SK-N-SH (cell line): Measurements from ENCODE around the gene KLK15. TPM values are rescaled to one million over a fixed set of nuclear protein-coding genes. Genes with fewer than 3 reads are reported as not detected.

Experiments used
- CTCF ChIA-PET: fragments of 300-600, 350-600 bp; formaldehyde crosslinking; extraction: SDS; loops from one replicate; lab custom pipeline; 2021; lab: Yijun Ruan, JAX
- POLR2A ChIA-PET: fragments of 350-600 bp; sonication (Branson Sonifier 250); formaldehyde crosslinking; extraction: SDS; loops from one replicate; lab custom pipeline; 2020; ENCODE audit warnings: antibody characterized with exemption, inconsistent platforms; lab: Yijun Ruan, JAX
- DNase-seq: peaks from one replicate; pipeline ENCODE4 v3.0.0; 2012
- H2AFZ ChIP-seq: fragments of 200-600 bp; sonication (generic); 2 replicates; pipeline ENCODE4 v1.8.1; 2016; ENCODE audit warnings: antibody characterized with exemption, mild to moderate bottlenecking, low read depth
- H3F3A ChIP-seq: fragments of 200-600 bp; sonication (generic); replicated peaks from 2 replicates; pipeline ENCODE3; 2016; ENCODE audit warnings: antibody characterized with exemption, mild to moderate bottlenecking; ENCODE audit not compliant: insufficient read depth
- H3K27ac ChIP-seq, 2 experiments: fragments of 200-500 bp in 1 of 2; fragments of 200-600 bp in 1 of 2; sonication (Bioruptor generic) in 1 of 2; sonication (generic), shearing (Covaris generic) in 1 of 2; 2 replicates each; pipeline versions ENCODE4 v1.5.1 to v1.6.1; 2014 to 2016; ENCODE audit warnings: low read depth in 2 of 2, inconsistent platforms in 1 of 2, low read length in 1 of 2, mild to moderate bottlenecking in 1 of 2, mixed read lengths in 1 of 2
- H3K27me3 ChIP-seq: fragments of 200-600 bp; sonication (generic), shearing (Covaris generic); 2 replicates; pipeline ENCODE4 v1.6.1; 2016; ENCODE audit warnings: mixed run types; ENCODE audit not compliant: insufficient read depth
- H3K36me3 ChIP-seq, 2 experiments: fragments of 200-500 bp in 1 of 2; fragments of 200-600 bp in 1 of 2; sonication (Bioruptor generic) in 1 of 2; sonication (generic) in 1 of 2; replicated peaks in 1 of 2; 2 replicates each; pipeline versions ENCODE3 to v1.5.1; 2014 to 2016; ENCODE audit warnings: low read length in 1 of 2, mild to moderate bottlenecking in 1 of 2; ENCODE audit not compliant: insufficient read depth in 2 of 2, control insufficient read depth in 1 of 2
- H3K4me1 ChIP-seq, 2 experiments: fragments of 200-500 bp in 1 of 2; fragments of 200-600 bp in 1 of 2; sonication (Bioruptor generic) in 1 of 2; sonication (generic), shearing (Covaris generic) in 1 of 2; 2 replicates each; pipeline versions ENCODE4 v1.5.1 to v1.6.1; 2014 to 2016; ENCODE audit warnings: low read depth in 1 of 2, low read length in 1 of 2, mixed run types in 1 of 2; ENCODE audit not compliant: insufficient read depth in 2 of 2, control insufficient read depth in 1 of 2
- H3K4me2 ChIP-seq: fragments of 200-600 bp; sonication (generic), shearing (Covaris generic); 2 replicates; pipeline ENCODE4 v1.6.1; 2017; ENCODE audit warnings: mixed run types
- H3K4me3 ChIP-seq, 2 experiments: fragments of 200-500 bp in 1 of 2; fragments of 200-600 bp in 1 of 2; sonication (Bioruptor generic) in 1 of 2; sonication (generic), shearing (Covaris generic) in 1 of 2; 2 replicates each; pipeline versions ENCODE4 v1.5.1 to v1.8.1; 2014 to 2016; ENCODE audit warnings: low read depth in 2 of 2, inconsistent platforms in 1 of 2, low read length in 1 of 2, mild to moderate bottlenecking in 1 of 2, mixed read lengths in 1 of 2, moderate library complexity in 1 of 2
- H3K79me2 ChIP-seq: fragments of 200-600 bp; sonication (generic); 2 replicates; pipeline ENCODE4 v1.8.1; 2017; ENCODE audit warnings: mild to moderate bottlenecking; ENCODE audit not compliant: insufficient read depth
- H3K9ac ChIP-seq: fragments of 200-600 bp; sonication (generic); 2 replicates; pipeline ENCODE4 v1.6.1; 2017; ENCODE audit warnings: mixed run types
- H3K9me2 ChIP-seq: fragments of 200-600 bp; sonication (generic); 2 replicates; pipeline ENCODE4 v1.6.1; 2017; ENCODE audit warnings: mixed run types
- H3K9me3 ChIP-seq: fragments of 200-600 bp; sonication (generic); 2 replicates; pipeline ENCODE4 v1.6.1; 2017; ENCODE audit warnings: mixed run types, mild to moderate bottlenecking, moderate library complexity
- H4K20me1 ChIP-seq: fragments of 200-600 bp; sonication (generic); 2 replicates; pipeline ENCODE4 v1.6.1; 2017; ENCODE audit warnings: mild to moderate bottlenecking, mixed run types; ENCODE audit not compliant: insufficient read depth
- RCOR1 ChIP-seq: fragments of 150-350 bp; IDR thresholded peaks from 2 replicates; pipeline ENCODE4 v1.6.1; 2017; ENCODE audit warnings: antibody characterized with exemption, low read length
- TCF12 ChIP-seq: IDR thresholded peaks from 2 replicates; pipeline ENCODE4 v1.4.0; 2012
- YY1 ChIP-seq: IDR thresholded peaks from 2 replicates; pipeline ENCODE4 v1.4.0; 2012; ENCODE audit warnings: low read depth, mild to moderate bottlenecking
- WGBS: methylation state at CpG from one replicate; pipeline ENCODE4 v1.1.6; 2017; ENCODE audit warnings: low lambda C conversion rate; 5-methylcytosine and 5-hydroxymethylcytosine counted together
- polyA plus RNA-seq, 3 experiments: library from polyadenylated mRNA; depleted of rRNA; stranded (reverse); fragments of >200 nt; gene quantifications; 2 replicates each; pipeline ENCODE4 v1.2.3, GENCODE V29; 2012
- small RNA-seq, 7 experiments: library from RNA; depleted of rRNA; stranded (forward); fragments of <200 nt; gene quantifications; one replicate each; pipeline ENCODE3, GENCODE V24; 2012

The KLK15 gene
- polyA plus RNA-seq, 1 of the 3 experiments (the other 2 are of a cell fraction) = not detected

DNA sequence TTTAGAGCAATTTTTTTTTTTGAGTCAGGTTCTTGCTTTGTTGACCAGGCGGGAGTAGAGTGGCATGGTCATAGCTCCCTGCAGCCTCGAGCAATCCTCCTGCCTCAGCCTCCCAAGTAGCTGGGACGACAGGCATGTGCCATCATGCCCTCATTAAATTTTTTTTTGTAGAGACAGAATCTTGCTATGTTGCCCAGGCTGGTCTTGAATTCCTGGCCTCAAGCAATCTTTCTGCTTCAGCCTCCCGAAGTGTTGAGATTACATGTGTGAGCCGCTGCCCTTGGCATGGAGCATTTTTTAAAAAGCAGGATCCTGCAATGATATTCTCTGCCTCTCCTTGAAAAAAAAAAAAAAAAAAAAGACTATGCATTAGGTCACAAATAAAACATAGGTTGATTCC lies 57.2 kb downstream of the KLK15 start:
- H3K9me2 ChIP-seq = no peaks in the 10 kb centered on the region
- H3K9ac ChIP-seq = no peak overlapping the region
- ChIA-PET POLR2A (no interaction called here), CTCF (interaction anchor here (9.7 kb wide), 1 partner anchor 53 kb away, joined by 113 read pairs; the partner anchor contains the start of gene CLEC11A)
- no peaks in the 10 kb centered on the region for H3K36me3 ChIP-seq
- no peaks in the 10 kb centered on the region for H3K4me1 ChIP-seq
- H3K4me2 ChIP-seq = no peak overlapping the region
- H3K9me3 ChIP-seq = no peaks in the 10 kb centered on the region
- no peaks in the 10 kb centered on the region for H3K79me2 ChIP-seq
- 31% methylated on average over 5 of the region's 5 CpGs for WGBS
- H3K4me3 ChIP-seq = no peak overlapping the region
- no peaks in the 10 kb centered on the region for H3F3A ChIP-seq
- no peak overlapping the region for H3K27ac ChIP-seq
- H2AFZ ChIP-seq = no peak overlapping the region
- peaks cover 51% of the 10 kb centered on the region for H3K27me3 ChIP-seq
- DNase-seq = no peak
- no peaks in the 10 kb centered on the region for H4K20me1 ChIP-seq
- TF ChIP-seq TCF12 = no peak
- TF ChIP-seq RCOR1 = no peak
- no peak for TF ChIP-seq YY1

Small RNA genes lying within 50 kb of the gene (small RNA-seq; reads per million reads assigned to genes)
- gene SNORD88A (4.3 to 64.8 (median 14.8) reads per million in 7 experiments), gene SNORD88B (0 reads per million in 7 experiments), gene SNORD88C (0 reads per million in 7 experiments)

Other genes with a start within 250 kb of the KLK15 start
- 0.52 and 0.94 TPM in 2 replicates for gene SYT3, start 193.7 kb downstream of the KLK15 start, polyA plus RNA-seq (2012; rRNA removed)
- gene C19orf81, start 184.1 kb downstream of the KLK15 start, polyA plus RNA-seq (2012; rRNA removed) = 3.4 and 5.7 TPM in 2 replicates
- gene SHANK1, start 113.8 kb downstream of the KLK15 start, polyA plus RNA-seq (2012; rRNA removed) = 0.28 and 0.31 TPM in 2 replicates
- gene CLEC11A, start 110.2 kb downstream of the KLK15 start, polyA plus RNA-seq (2012; rRNA removed) = 4.4 and 5.1 TPM in 2 replicates
- gene GPR32, start 63.1 kb downstream of the KLK15 start, polyA plus RNA-seq (2012; rRNA removed) = not detected in 2 replicates
- gene ACP4, start 43.2 kb downstream of the KLK15 start, polyA plus RNA-seq (2012; rRNA removed) = not detected in 2 replicates
- gene KLK1, start 9.8 kb downstream of the KLK15 start, polyA plus RNA-seq (2012; rRNA removed) = not detected in 2 replicates
- gene KLK3, start 21.3 kb upstream of the KLK15 start, polyA plus RNA-seq (2012; rRNA removed) = not detected in 2 replicates
- 0.15 and 0.44 TPM in 2 replicates for gene KLK2, start 39.9 kb upstream of the KLK15 start, polyA plus RNA-seq (2012; rRNA removed)
- not detected in 2 replicates for gene KLK4, start 77.8 kb upstream of the KLK15 start, polyA plus RNA-seq (2012; rRNA removed)
- not detected in 2 replicates for gene KLK5, start 119.5 kb upstream of the KLK15 start, polyA plus RNA-seq (2012; rRNA removed)
- not detected in 2 replicates for gene KLK6, start 136.0 kb upstream of the KLK15 start, polyA plus RNA-seq (2012; rRNA removed)
- not detected in 2 replicates for gene KLK7, start 150.3 kb upstream of the KLK15 start, polyA plus RNA-seq (2012; rRNA removed)
- not detected in 2 replicates for gene KLK8, start 168.0 kb upstream of the KLK15 start, polyA plus RNA-seq (2012; rRNA removed)
- not detected in 2 replicates for gene KLK10, start 186.1 kb upstream of the KLK15 start, polyA plus RNA-seq (2012; rRNA removed)
- gene KLK11, start 193.0 kb upstream of the KLK15 start, polyA plus RNA-seq (2012; rRNA removed) = not detected in 2 replicates
- not detected in 2 replicates for gene KLK12, start 201.4 kb upstream of the KLK15 start, polyA plus RNA-seq (2012; rRNA removed)
- not detected in 2 replicates for gene KLK13, start 231.5 kb upstream of the KLK15 start, polyA plus RNA-seq (2012; rRNA removed)
- 0.19 and 0.26 TPM in 2 replicates for gene KLK14, start 249.3 kb upstream of the KLK15 start, polyA plus RNA-seq (2012; rRNA removed)